GM18505 (cell line): ENCODE data around the gene PIK3C3.

ENCODE experiments used
- ATAC-seq: cut with Tn5 transposase; IDR thresholded peaks from one replicate; pipeline ENCODE4 v1.9.1; 2021; ENCODE audit not compliant: unreplicated experiment
- POLR2A ChIP-seq: IDR thresholded peaks from 4 replicates; pipeline ENCODE4 v1.6.1; 2011; ENCODE audit warnings: borderline replicate concordance; ENCODE audit not compliant: insufficient read depth, insufficient read length; ENCODE audit errors: extremely low read depth

PIK3C3 gene

DNA sequence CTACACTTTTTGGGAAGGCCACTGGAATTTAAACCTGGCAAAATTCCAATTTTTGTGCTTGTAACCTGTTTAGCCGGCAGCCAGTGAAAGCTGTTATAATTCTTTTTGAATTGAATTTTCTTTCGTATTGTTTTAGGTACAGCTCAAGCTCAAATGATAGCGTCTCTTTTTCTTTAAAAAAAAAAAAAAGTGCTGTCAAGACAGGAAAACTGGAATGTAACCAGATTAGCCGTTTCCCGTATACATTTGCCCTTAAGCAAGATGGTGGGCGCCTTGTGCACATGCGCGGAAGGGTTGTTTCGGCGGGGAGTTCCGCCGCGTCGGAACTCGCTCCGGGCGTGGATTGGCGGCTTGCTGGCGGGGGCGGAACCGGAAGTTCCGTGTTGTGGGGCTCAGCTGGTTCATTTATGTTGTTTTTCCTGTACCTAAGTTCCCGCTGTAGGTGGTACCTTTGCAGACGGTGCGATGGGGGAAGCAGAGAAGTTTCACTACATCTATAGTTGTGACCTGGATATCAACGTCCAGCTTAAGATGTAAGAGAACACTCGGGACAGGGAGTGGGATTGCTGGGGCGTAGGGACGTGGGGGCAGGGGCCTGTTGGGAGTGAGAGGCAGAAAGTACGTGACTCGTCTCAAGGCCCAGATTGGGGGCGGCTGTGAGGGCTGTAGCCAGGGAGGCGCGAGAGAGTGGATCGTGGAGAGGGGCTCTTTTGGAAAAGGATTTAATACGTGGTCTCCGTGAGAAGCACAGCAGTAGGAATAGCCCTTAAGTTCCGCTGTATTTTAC, at the start of gene PIK3C3:
Gene PIK3C3 (plus strand): TSS at position 408 of the 787 bp plus-strand sequence. CDS start 58 bp downstream, at position 466.
- peak; percentile 99 for ATAC-seq
- peak; percentile 72 for TF ChIP-seq POLR2A

- no peak for ATAC-seq
- TF ChIP-seq POLR2A: no peak
Measured at GRCh38 chr18:41905786-41906527, 49.1 kb upstream of the PIK3C3 start.

GRCh38 chr18:41906528-41907146, 48.4 kb upstream of the PIK3C3 start:
- peak; percentile 92 for ATAC-seq
- TF ChIP-seq POLR2A: no peak

DNA sequence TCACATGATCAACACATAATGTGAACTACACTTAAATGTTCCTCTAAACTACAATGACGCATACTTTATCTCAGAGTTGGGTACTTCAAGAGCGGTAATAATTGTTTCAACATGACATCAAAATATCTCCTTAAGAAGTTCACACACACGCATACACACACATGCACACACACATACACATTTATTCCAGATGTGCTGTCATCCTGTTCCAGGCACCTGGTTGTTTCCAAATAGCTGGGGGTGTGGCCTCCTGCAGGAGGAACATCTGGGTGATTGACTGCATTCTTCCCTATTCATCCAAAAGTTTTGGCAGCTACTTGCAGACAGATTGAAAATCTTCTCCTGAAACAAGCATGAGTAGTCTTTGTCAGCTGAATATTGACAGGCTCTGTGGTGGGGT, 37.9 kb upstream of the PIK3C3 start:
- no peak for ATAC-seq
- no peak for TF ChIP-seq POLR2A

- ATAC-seq: no peak
- TF ChIP-seq POLR2A: no peak
Measured at GRCh38 chr18:41921770-41922169, 33.3 kb upstream of the PIK3C3 start.

GRCh38 chr18:41922176-41922575, 32.9 kb upstream of the PIK3C3 start:
- no peak for ATAC-seq
- TF ChIP-seq POLR2A: no peak

DNA sequence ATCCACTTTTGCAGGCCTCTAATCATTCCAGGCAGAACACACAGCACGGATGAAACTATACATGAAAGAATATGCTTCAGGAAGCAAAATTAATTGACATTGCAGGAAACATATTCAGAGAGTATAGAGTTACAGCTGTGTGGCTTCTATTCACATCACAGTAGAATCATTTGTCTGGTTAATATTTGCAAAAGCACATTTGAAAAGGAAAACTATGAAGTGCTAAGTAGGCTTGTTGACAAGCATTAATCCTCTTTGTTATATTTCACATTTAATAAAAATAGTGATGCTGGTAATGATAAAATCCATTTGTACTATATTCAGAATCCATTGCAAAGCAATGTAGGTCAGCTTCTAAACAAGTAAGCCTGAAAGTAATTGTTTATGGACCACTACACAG, 32.2 kb upstream of the PIK3C3 start:
- TF ChIP-seq POLR2A: no peak
- ATAC-seq: no peak

GRCh38 chr18:41923446-41923845, 31.6 kb upstream of the PIK3C3 start:
- no peak for TF ChIP-seq POLR2A
- no peak for ATAC-seq

DNA sequence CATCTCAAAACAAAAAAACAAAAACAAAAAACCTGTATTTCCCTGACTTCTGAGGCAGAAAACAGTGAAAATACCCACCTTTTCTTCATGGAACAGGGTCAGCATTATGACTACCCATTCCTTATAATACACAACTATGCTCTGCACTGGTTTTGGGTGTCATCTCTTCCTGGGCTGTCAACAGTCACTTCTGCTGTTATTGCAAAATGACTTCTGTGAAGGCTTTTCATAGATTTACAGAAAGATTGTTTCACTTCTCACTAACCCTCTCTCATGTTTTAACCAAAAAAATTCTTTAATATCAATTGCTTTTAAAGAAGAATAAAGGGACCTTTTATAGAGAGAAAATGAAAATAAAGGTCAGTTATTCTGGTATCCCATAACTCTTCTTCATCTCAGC, 26.5 kb upstream of the PIK3C3 start:
- ATAC-seq: no peak
- no peak for TF ChIP-seq POLR2A

DNA sequence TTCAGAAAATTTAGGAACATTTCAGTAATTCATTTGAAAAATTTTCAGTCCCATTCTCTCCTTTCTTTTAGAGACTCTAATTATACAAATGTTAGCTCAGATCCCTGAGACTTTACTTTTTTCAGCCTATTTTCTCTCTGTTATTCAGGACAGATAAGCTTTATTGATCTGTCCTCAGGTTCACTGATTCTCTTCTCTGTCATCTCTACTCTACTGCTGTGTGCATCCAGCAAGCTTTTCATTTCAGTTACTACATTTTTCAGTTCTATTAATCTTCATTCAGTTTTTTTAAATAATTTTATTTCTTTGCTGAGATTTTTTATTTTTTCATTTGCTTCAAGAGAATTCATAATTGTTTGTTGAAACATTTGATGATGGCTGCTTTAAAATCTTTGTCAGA, 22.1 kb upstream of the PIK3C3 start:
- no peak for TF ChIP-seq POLR2A
- no peak for ATAC-seq

DNA sequence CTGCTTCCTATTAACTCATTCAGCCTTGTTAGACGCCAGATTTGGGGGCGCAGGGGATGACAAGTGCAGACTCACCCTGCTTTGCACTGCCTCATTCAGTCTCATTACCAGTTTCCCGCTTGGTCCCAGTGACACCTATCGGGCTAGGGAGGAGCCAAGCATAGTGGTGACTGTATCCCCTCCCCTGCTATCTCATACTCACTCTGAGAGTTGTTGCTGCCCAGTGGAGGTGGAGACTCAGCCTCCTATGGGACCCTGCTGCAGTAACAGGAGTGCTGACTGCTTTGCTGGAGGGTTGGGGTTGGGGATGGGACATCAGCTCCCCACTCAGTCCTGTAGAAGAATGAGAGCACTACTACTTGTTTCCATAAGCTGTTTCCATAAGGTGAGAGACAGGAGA, 21.3 kb upstream of the PIK3C3 start:
- TF ChIP-seq POLR2A: no peak

GRCh38 chr18:41936471-41937134, 18.4 kb upstream of the PIK3C3 start:
- peak; percentile 71 for ATAC-seq
- TF ChIP-seq POLR2A: no peak

More for the DNA sequence above, 21.3 kb upstream of the PIK3C3 start:
- no peak for ATAC-seq

DNA sequence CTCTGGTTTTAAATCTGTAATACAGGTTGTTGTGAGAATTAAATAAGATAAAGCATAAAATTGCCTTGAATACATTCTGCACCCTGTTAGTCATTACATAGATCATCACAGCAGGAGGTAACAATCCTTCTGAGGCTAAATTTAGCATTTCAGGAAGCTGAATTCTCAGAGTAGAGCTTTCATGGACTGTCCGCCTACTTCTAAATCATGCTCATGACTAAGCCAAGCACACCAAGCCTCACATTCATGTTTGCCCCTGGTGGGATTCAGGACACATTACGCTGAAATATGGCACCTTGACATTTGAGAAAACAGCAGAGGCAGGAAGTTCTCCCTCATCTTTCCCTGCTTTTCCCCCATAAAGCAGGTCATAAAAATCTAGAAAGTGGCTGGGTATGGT, 16.6 kb upstream of the PIK3C3 start:
- no peak for TF ChIP-seq POLR2A
- no peak for ATAC-seq

- ATAC-seq: no peak
- TF ChIP-seq POLR2A: no peak
Measured at GRCh38 chr18:41939326-41939725, 15.7 kb upstream of the PIK3C3 start.
